Melanocyte of skin (primary cell): Measurements from ENCODE around the gene CNTFR. TPM values are rescaled to one million over a fixed set of nuclear protein-coding genes. Genes with fewer than 3 reads are reported as not detected.

Experiments
- total RNA-seq, 2 donors: library from RNA; depleted of rRNA; stranded (reverse); fragments of >200 nt; gene quantifications; 2 replicates each; pipeline ENCODE4 v1.2.3, GENCODE V29; 2012

Gene CNTFR, protein sequence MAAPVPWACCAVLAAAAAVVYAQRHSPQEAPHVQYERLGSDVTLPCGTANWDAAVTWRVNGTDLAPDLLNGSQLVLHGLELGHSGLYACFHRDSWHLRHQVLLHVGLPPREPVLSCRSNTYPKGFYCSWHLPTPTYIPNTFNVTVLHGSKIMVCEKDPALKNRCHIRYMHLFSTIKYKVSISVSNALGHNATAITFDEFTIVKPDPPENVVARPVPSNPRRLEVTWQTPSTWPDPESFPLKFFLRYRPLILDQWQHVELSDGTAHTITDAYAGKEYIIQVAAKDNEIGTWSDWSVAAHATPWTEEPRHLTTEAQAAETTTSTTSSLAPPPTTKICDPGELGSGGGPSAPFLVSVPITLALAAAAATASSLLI
- under 1 TPM in 1 of 2 donors, not detected in 1; 0.34 TPM for total RNA-seq

GRCh38 chr9:34589636-34590380 is at the start of gene CNTFR:
TSS of gene CNTFR (minus strand) at chr9:34589724. CDS start at chr9:34568981, 20,743 bp downstream.

DNA sequence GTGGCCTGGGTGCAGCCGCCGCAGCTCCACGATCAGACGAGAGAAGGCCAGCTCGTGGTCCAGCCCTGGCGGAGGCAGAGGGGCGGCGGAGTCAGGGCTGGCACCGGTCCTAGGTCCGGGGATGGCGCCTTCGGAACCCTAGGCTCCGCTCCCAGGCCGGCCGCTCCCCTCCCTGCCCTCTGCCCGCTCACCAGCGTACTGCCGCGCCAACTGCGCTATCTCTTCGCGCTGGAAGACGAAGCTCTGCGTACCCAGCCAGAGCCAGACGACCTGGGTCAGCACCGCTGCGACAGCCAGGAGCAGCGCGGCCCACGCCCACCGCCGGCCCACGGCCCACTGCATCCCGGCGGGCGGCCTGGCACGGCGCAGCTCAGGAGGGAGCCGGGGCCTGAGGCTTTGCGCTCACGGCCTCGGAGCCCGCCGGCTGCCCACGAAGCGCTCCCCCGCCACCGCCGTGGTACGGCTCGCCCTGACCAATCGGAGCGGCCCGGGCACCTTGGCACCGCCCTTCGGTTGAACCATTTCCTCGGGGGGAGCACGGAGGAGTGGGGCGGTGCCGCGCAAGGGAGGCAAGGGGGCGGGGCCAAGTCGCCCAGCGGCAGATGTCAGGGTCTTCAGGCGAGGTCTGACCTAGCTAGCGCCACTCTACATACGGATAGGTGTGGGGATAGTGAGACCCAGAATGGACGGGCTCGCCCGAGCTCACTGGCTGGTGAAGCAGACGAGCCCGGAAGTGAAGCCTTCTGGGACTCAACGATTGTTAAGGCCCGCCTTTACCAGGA is 48.0 kb upstream of the CNTFR start, which contains the start of gene SIGMAR1:
Gene SIGMAR1 (minus strand): TSS at position 432 of the 782 bp plus-strand sequence. CDS start 90 bp downstream, at position 342.

GRCh38 chr9:34628656-34629490 is 39.3 kb upstream of the CNTFR start, which contains the start of gene ARID3C:
TSS of gene ARID3C (minus strand) at chr9:34629066. CDS start at chr9:34628014, 1,052 bp downstream.

DNA sequence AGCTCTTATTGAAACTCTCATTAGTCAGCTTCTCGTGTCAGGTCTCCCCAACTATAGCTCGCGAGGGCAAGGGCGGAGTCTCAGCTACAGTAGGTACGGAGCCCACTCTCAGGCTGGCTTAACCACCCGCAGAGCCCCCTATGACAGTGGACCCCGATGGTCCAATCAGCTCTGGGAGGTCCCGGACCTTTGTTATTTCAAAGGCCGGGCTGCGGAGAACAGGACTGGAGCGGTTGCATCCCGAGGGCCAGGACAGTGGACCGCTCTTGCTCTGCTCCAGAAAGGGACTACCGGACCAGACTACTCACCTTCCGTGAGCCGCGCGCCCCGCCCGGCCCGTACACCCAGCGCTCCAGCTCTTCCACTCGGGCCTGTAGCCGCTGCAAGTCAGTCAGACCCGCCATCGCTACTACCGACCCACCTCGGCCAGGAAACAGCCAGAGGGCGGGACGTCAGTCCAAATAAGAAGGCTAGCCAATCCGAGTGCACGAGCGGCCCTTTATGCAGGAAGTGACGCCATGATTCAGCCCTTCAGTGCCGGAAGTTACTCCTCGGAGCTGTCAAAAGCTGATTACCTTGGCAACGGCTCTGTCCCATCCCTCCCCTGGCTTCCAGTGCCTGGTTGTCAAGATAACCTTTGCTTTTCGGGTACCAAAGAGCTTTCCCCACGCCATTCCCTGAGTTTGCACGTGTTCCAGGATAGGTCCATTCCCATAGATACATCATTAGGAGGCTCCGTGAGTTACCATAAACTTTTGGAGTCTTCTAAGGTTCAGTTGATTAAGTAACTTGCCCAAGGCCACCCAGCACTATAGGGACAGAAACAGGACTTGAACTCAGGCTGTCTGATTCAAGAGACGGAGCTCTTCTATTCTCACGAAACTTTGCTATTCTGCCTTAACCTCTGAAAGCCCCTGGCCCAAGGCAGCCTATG is 30.8 kb upstream of the CNTFR start, which contains the start of gene DCTN3:
Gene DCTN3 (minus strand): TSS at position 435 of the 934 bp plus-strand sequence. CDS start 31 bp downstream, at position 404.

GRCh38 chr9:34611811-34612787 is 22.6 kb upstream of the CNTFR start, which contains the start of gene RPP25L:
TSS of gene RPP25L (minus strand) at chr9:34612097. CDS start at chr9:34611296, 801 bp downstream.

GRCh38 chr9:34522971-34523797 is 66.3 kb downstream of the CNTFR start, which contains the start of gene ENHO:
TSS of gene ENHO (minus strand) at chr9:34522990. CDS start at chr9:34521695, 1,295 bp downstream.

Other genes starting within 250 kb of the CNTFR start
- 1 to 10 TPM in 1 of 2 donors, under 1 TPM in 1; 0.67 to 5.5 TPM for gene MYORG, start 212.8 kb downstream of the CNTFR start, total RNA-seq
- 10 to 100 TPM; 16.0 to 18.2 TPM for gene FAM219A, start 131.2 kb downstream of the CNTFR start, total RNA-seq
- gene DNAI1, start 130.9 kb downstream of the CNTFR start, total RNA-seq, result not detected
- 1 to 10 TPM in 1 of 2 donors, under 1 TPM in 1; 0.67 to 1.4 TPM for gene ENHO, start 66.7 kb downstream of the CNTFR start, total RNA-seq
- gene RPP25L, start 22.4 kb upstream of the CNTFR start, total RNA-seq, result 10 to 100 TPM; 15.8 to 21.3 TPM
- gene DCTN3, start 30.8 kb upstream of the CNTFR start, total RNA-seq, result 10 to 100 TPM; 71.2 to 73.3 TPM
- under 1 TPM in 1 of 2 donors, not detected in 1; under 0.01 TPM for gene ARID3C, start 39.3 kb upstream of the CNTFR start, total RNA-seq
- 100 to 1,000 TPM; 132 to 213 TPM for gene SIGMAR1, start 48.1 kb upstream of the CNTFR start, total RNA-seq
- 10 to 100 TPM; 63.0 to 65.6 TPM for gene GALT, start 57.0 kb upstream of the CNTFR start, total RNA-seq
- 10 to 100 TPM; 13.0 to 13.1 TPM for gene IL11RA, start 62.5 kb upstream of the CNTFR start, total RNA-seq
- gene CCL27, start 72.9 kb upstream of the CNTFR start, total RNA-seq, result under 1 TPM in 1 of 2 donors, not detected in 1; 0.34 TPM
- not detected for gene CCL19, start 101.6 kb upstream of the CNTFR start, total RNA-seq
- gene CCL21, start 120.4 kb upstream of the CNTFR start, total RNA-seq, result not detected